ENCODE results near the gene SNTB2.

DNA sequence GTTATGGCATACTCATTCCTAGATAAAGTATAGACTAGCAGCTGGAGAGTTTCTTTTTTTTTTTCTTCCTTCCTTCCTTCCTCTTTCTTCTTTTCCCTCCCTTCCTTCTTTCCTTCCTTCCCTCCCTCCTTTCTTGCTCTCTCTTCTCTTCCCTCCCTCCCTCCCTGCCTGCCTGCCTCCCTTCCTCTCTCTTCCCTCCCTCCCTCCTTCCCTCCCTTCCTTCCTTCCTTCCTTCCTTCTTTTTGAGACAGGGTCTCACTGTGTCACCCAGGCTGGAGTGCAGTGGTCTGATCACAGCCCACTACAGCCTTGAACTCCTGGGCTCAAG, 7.0 kb upstream of the SNTB2 start:
- TF ChIP-seq POLR2AphosphoS5 (IDR thresholded peaks at IDR 0.05) (no peak), POLR2A (IDR thresholded peaks at IDR 0.05) (no peak)
- TF ChIP-seq, protein P1, sequence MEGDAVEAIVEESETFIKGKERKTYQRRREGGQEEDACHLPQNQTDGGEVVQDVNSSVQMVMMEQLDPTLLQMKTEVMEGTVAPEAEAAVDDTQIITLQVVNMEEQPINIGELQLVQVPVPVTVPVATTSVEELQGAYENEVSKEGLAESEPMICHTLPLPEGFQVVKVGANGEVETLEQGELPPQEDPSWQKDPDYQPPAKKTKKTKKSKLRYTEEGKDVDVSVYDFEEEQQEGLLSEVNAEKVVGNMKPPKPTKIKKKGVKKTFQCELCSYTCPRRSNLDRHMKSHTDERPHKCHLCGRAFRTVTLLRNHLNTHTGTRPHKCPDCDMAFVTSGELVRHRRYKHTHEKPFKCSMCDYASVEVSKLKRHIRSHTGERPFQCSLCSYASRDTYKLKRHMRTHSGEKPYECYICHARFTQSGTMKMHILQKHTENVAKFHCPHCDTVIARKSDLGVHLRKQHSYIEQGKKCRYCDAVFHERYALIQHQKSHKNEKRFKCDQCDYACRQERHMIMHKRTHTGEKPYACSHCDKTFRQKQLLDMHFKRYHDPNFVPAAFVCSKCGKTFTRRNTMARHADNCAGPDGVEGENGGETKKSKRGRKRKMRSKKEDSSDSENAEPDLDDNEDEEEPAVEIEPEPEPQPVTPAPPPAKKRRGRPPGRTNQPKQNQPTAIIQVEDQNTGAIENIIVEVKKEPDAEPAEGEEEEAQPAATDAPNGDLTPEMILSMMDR (IDR thresholded peaks at IDR 0.05) = no peak
